ENCODE results near the gene RXRG.

Gene RXRG

GRCh38 chr1:165455111-165455510, 10.2 kb upstream of the RXRG start:
- no peaks in the 10 kb centered on the region for H3F3A ChIP-seq (ENCODE audit: insufficient read depth, low read length)
- H3K27ac ChIP-seq (ENCODE audit: low read depth, low read length, poor library complexity, severe bottlenecking), result no peak overlapping the region
- H3K79me2 ChIP-seq (ENCODE audit: insufficient read depth, low read length), result no peaks in the 10 kb centered on the region
- H3K4me1 ChIP-seq (ENCODE audit: insufficient read depth, low read length, severe bottlenecking), result no peaks in the 10 kb centered on the region
- no peaks in the 10 kb centered on the region for H3K27me3 ChIP-seq (ENCODE audit: insufficient read depth, low read length)
- no peak overlapping the region for H3K4me3 ChIP-seq (ENCODE audit: low read depth, low read length, poor library complexity, severe bottlenecking)
- TF ChIP-seq EZH2 (IDR thresholded peaks at IDR 0.05; ENCODE audit: borderline replicate concordance, low read length) (no peak), CTCF (IDR thresholded peaks at IDR 0.05; ENCODE audit: low read length) (no peak)
- H3K9ac ChIP-seq (ENCODE audit: low read length), result no peak overlapping the region
- H3K4me2 ChIP-seq (ENCODE audit: low read length), result no peak overlapping the region
- no peak overlapping the region for H2AFZ ChIP-seq (ENCODE audit: low read length)
- no peaks in the 10 kb centered on the region for H3K36me3 ChIP-seq (ENCODE audit: insufficient read depth, low read length)
- H3K9me3 ChIP-seq (ENCODE audit: low read length), result no peaks in the 10 kb centered on the region
- no peaks in the 10 kb centered on the region for H3K9me2 ChIP-seq (ENCODE audit: low read depth, low read length)
- H4K20me1 ChIP-seq (ENCODE audit: insufficient read depth, low read length), result no peaks in the 10 kb centered on the region

- Histone ChIP-seq H3K9me3 (ENCODE audit: low read length) (no peaks in the 10 kb centered on the region), H3F3A (ENCODE audit: insufficient read depth, low read length) (no peaks in the 10 kb centered on the region), H2AFZ (ENCODE audit: low read length) (no peak overlapping the region), H3K36me3 (ENCODE audit: insufficient read depth, low read length) (no peaks in the 10 kb centered on the region), H3K27me3 (ENCODE audit: insufficient read depth, low read length) (no peaks in the 10 kb centered on the region), H4K20me1 (ENCODE audit: insufficient read depth, low read length) (no peaks in the 10 kb centered on the region), H3K9ac (ENCODE audit: low read length) (no peak overlapping the region), H3K4me3 (ENCODE audit: low read depth, low read length, poor library complexity, severe bottlenecking) (no peak overlapping the region), H3K9me2 (ENCODE audit: low read depth, low read length) (no peaks in the 10 kb centered on the region), H3K79me2 (ENCODE audit: insufficient read depth, low read length) (no peaks in the 10 kb centered on the region), H3K4me1 (ENCODE audit: insufficient read depth, low read length, severe bottlenecking) (no peaks in the 10 kb centered on the region), H3K4me2 (ENCODE audit: low read length) (no peak overlapping the region), H3K27ac (ENCODE audit: low read depth, low read length, poor library complexity, severe bottlenecking) (no peak overlapping the region)
- TF ChIP-seq EZH2 (IDR thresholded peaks at IDR 0.05; ENCODE audit: borderline replicate concordance, low read length) (no peak), CTCF (IDR thresholded peaks at IDR 0.05; ENCODE audit: low read length) (no peak)
These were observed 9.2 kb upstream of the RXRG start for GRCh38 chr1:165454091-165454610.

- H4K20me1 ChIP-seq (ENCODE audit: insufficient read depth, low read length), result no peaks in the 10 kb centered on the region
- H3K4me1 ChIP-seq (ENCODE audit: insufficient read depth, low read length, severe bottlenecking), result no peaks in the 10 kb centered on the region
- no peak overlapping the region for H2AFZ ChIP-seq (ENCODE audit: low read length)
- no peaks in the 10 kb centered on the region for H3K79me2 ChIP-seq (ENCODE audit: insufficient read depth, low read length)
- H3K27me3 ChIP-seq (ENCODE audit: insufficient read depth, low read length), result no peaks in the 10 kb centered on the region
- no peaks in the 10 kb centered on the region for H3K9me3 ChIP-seq (ENCODE audit: low read length)
- no peaks in the 10 kb centered on the region for H3F3A ChIP-seq (ENCODE audit: insufficient read depth, low read length)
- no peak overlapping the region for H3K4me2 ChIP-seq (ENCODE audit: low read length)
- no peak overlapping the region for H3K4me3 ChIP-seq (ENCODE audit: low read depth, low read length, poor library complexity, severe bottlenecking)
- TF ChIP-seq CTCF (IDR thresholded peaks at IDR 0.05; ENCODE audit: low read length), result no peak
- TF ChIP-seq EZH2 (IDR thresholded peaks at IDR 0.05; ENCODE audit: borderline replicate concordance, low read length), result no peak
- H3K9ac ChIP-seq (ENCODE audit: low read length), result no peak overlapping the region
- H3K9me2 ChIP-seq (ENCODE audit: low read depth, low read length), result no peaks in the 10 kb centered on the region
- no peak overlapping the region for H3K27ac ChIP-seq (ENCODE audit: low read depth, low read length, poor library complexity, severe bottlenecking)
- no peaks in the 10 kb centered on the region for H3K36me3 ChIP-seq (ENCODE audit: insufficient read depth, low read length)
These were observed 7.6 kb upstream of the RXRG start for GRCh38 chr1:165452336-165453130.
